ENCODE data around the gene YWHAQ. TPM values are rescaled to one million over a fixed set of nuclear protein-coding genes. Genes with fewer than 3 reads are reported as not detected.

YWHAQ gene
- total and polyA plus RNA-seq, 7 donors = 179 to 273 (median 216) TPM

DNA sequence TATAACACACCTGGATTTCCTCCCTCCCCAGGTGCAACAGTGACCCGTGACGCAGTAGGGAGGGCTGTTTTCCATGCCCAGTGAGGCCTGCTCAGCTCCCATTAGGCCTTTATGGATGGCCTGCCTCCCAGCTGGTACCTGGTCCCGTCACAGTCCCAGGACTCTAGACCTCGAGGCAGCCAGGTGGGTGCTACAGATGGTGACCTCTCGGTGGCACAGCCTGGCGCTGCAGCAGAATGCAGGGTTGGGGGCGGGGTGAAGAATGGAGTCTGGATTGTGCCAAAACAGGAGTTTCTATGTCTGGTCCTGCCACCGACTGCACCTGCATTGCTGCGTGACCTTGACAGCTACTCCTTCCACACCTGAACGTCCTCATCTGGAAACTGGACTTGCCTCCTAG is 18.0 kb upstream of the YWHAQ start:
- Histone ChIP-seq H3K27me3 (no peaks in the 10 kb centered on the region), H3K4me3 (no peak overlapping the region), H3K9me3 (no peaks in the 10 kb centered on the region), H3K36me3 (no peaks in the 10 kb centered on the region), H3K4me1 (no peaks in the 10 kb centered on the region), H3K27ac (no peak overlapping the region)
- TF ChIP-seq, protein P1, sequence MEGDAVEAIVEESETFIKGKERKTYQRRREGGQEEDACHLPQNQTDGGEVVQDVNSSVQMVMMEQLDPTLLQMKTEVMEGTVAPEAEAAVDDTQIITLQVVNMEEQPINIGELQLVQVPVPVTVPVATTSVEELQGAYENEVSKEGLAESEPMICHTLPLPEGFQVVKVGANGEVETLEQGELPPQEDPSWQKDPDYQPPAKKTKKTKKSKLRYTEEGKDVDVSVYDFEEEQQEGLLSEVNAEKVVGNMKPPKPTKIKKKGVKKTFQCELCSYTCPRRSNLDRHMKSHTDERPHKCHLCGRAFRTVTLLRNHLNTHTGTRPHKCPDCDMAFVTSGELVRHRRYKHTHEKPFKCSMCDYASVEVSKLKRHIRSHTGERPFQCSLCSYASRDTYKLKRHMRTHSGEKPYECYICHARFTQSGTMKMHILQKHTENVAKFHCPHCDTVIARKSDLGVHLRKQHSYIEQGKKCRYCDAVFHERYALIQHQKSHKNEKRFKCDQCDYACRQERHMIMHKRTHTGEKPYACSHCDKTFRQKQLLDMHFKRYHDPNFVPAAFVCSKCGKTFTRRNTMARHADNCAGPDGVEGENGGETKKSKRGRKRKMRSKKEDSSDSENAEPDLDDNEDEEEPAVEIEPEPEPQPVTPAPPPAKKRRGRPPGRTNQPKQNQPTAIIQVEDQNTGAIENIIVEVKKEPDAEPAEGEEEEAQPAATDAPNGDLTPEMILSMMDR (IDR thresholded peaks at IDR 0.05) = no peak
- TF ChIP-seq POLR2AphosphoS5 (IDR thresholded peaks at IDR 0.05) = no peak
- TF ChIP-seq POLR2A (IDR thresholded peaks at IDR 0.05) = no peak
- no peak for TF ChIP-seq EP300 (IDR thresholded peaks at IDR 0.05)
- DNase-seq = no peak
- WGBS, 2 donors = 81 to 87% methylated on average over 10 of the region's 10 CpGs
- intact Hi-C loops (cut with DNase I) = no loop called here

DNA sequence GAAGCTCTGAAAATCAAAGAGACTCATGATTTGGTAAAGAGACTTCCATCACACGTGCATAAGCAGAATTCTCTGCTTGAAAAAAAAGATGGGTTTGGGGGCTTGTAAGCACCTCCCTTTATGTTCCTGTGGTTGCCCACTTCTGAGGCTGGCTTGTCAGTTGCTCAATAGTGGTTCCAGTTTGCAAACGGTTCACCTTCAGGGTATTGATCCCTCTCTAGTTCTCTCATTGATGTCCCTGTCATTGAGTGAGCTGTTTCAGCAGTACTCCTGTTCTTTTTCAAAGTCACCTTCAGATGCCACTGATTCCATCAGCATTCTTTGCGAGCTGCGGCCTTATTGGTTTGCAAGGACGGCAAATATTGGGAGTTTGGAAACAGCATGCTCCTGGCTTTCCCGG is 17.1 kb upstream of the YWHAQ start:
- DNase-seq = no peak
- no peaks in the 10 kb centered on the region for H3K4me1 ChIP-seq
- no peaks in the 10 kb centered on the region for H3K36me3 ChIP-seq
- no peaks in the 10 kb centered on the region for H3K27me3 ChIP-seq
- TF ChIP-seq POLR2A (IDR thresholded peaks at IDR 0.05) (no peak), POLR2AphosphoS5 (IDR thresholded peaks at IDR 0.05) (no peak)
- TF ChIP-seq, protein P1 (IDR thresholded peaks at IDR 0.05) = no peak
- no peak overlapping the region for H3K4me3 ChIP-seq
- no peak overlapping the region for H3K27ac ChIP-seq
- intact Hi-C loops (cut with DNase I) = no loop called here
- WGBS, 2 donors = 81% methylated on average over 6 of the region's 6 CpGs
- H3K9me3 ChIP-seq = no peaks in the 10 kb centered on the region

DNA sequence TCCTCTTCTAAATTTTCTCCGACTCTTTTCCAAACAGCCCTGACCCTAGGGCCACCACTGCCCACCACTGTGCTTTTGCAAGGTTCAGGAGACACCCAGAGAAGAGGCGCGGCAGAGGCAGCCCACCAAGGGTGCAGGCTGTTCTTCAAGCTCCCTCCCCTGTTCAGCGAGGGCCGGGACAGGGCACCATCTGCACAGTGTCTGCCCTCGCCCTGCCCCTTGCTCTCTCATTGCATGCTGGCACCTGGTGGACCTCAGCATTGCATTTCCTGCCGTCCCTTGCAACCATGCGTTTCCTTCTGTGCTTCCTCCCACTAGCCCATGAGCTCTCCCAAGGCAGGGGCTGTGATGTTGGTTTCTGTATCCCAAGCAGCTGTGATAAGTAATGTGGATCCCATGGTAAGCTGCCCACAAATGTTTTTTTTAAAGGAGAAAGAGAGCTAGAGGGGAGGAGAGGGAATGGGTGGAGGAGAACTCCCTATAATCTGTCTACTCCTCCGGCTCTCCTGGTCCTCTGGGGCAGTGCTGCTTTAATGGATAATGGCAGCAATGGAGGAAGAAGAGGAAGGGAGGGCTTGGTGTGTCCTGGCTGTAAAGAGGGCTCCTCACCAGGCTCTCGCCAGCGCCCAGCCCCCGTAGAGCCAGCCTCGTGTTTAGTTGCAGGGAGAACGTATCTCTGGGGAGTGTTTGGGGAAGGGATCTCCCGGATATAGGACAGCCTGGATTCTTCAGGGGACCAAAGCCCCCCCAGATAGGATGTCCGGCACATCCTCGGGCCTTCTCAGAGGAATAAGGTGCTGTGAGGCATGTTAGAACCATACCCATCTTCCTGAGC is 15.6 kb upstream of the YWHAQ start:
- H3K27ac ChIP-seq = no peak overlapping the region
- DNase-seq = no peak
- WGBS, 2 donors = 85 to 87% methylated on average over 17 of the region's 17 CpGs
- H3K4me1 ChIP-seq = no peaks in the 10 kb centered on the region
- H3K4me3 ChIP-seq = no peak overlapping the region
- no peaks in the 10 kb centered on the region for H3K27me3 ChIP-seq
- TF ChIP-seq POLR2AphosphoS5 (IDR thresholded peaks at IDR 0.05) = no peak
- intact Hi-C loops (cut with DNase I) = no loop called here
- H3K9me3 ChIP-seq = no peaks in the 10 kb centered on the region
- no peaks in the 10 kb centered on the region for H3K36me3 ChIP-seq

DNA sequence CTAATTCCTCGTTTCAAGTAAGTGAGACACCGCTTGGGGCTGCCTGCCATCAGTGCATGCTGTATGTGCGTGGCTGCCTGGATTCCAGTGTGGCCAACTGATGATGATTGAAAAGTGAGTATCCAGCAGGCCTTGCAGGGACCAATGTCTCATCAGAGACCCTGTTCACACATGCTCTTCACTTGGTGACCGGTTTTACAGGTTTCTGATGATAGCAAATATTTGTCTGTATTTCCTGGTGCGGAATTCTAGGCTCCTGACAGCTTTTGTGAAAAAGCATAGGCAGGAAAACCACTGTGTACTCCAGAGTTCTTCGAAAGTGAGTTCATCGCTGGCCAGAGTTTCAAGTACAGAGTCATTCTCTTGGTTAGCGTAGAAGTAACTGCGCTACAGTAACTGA is 13.8 kb upstream of the YWHAQ start:
- peaks cover 0 to 4% (median 2%) of the 10 kb centered on the region in 4 donors for H3K4me1 ChIP-seq
- H3K27ac ChIP-seq = no peak overlapping the region
- H3K9me3 ChIP-seq = no peaks in the 10 kb centered on the region
- no peaks in the 10 kb centered on the region for H3K27me3 ChIP-seq
- intact Hi-C loops (cut with DNase I) = no loop called here
- no peak overlapping the region for H3K4me3 ChIP-seq
- no peak for DNase-seq
- TF ChIP-seq POLR2A (IDR thresholded peaks at IDR 0.05) (no peak), EP300 (IDR thresholded peaks at IDR 0.05) (no peak)
- TF ChIP-seq, protein P1 (IDR thresholded peaks at IDR 0.05) = no peak
- H3K36me3 ChIP-seq = no peaks in the 10 kb centered on the region
- 41 to 73% methylated on average over 9 of the region's 9 CpGs for WGBS, 2 donors

DNA sequence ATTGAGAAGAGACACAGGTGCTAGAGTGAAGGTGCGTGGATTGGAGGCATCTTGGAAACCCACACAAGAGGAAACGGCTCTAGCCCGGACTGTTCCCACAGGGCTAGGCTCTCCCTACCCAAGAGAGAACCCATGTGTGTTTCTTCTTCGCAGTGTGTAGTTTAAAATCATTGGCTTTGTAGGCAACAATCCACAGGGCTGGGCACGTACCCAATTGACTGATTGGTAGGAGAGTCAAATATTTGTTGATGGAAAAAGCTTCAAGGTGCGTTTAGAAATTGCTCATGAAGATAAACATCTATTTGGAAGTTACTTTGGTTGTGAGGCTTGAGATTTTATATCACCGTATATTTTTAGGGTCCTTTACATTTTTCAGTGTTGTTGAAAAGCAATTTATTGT is 13.2 kb upstream of the YWHAQ start:
- WGBS, 2 donors = 71 to 86% methylated on average over 7 of the region's 7 CpGs

More for the DNA sequence above, 13.2 kb upstream of the YWHAQ start:
- TF ChIP-seq POLR2AphosphoS5 (IDR thresholded peaks at IDR 0.05) = no peak
- TF ChIP-seq, protein P1 (IDR thresholded peaks at IDR 0.05) = no peak
- no peak for TF ChIP-seq EP300 (IDR thresholded peaks at IDR 0.05)
- DNase-seq = no peak
- Histone ChIP-seq H3K4me3 (no peak overlapping the region), H3K36me3 (no peaks in the 10 kb centered on the region), H3K27ac (no peak overlapping the region), H3K9me3 (no peaks in the 10 kb centered on the region), H3K27me3 (no peaks in the 10 kb centered on the region), H3K4me1 (peaks cover 0 to 10% (median 8%) of the 10 kb centered on the region in 4 donors)
- intact Hi-C loops (cut with DNase I) = no loop called here
